Measurements from ENCODE around the gene QSER1. TPM values are rescaled to one million over a fixed set of nuclear protein-coding genes. Genes with fewer than 3 reads are reported as not detected.

QSER1 gene
- total RNA-seq = 13.2 and 14.5 TPM in 2 replicates

GRCh38 chr11:32892355-32893092 lies at the start of gene QSER1:
Gene QSER1 (plus strand): TSS chr11:32892811. CDS start chr11:32893126, 315 bp downstream.

DNA sequence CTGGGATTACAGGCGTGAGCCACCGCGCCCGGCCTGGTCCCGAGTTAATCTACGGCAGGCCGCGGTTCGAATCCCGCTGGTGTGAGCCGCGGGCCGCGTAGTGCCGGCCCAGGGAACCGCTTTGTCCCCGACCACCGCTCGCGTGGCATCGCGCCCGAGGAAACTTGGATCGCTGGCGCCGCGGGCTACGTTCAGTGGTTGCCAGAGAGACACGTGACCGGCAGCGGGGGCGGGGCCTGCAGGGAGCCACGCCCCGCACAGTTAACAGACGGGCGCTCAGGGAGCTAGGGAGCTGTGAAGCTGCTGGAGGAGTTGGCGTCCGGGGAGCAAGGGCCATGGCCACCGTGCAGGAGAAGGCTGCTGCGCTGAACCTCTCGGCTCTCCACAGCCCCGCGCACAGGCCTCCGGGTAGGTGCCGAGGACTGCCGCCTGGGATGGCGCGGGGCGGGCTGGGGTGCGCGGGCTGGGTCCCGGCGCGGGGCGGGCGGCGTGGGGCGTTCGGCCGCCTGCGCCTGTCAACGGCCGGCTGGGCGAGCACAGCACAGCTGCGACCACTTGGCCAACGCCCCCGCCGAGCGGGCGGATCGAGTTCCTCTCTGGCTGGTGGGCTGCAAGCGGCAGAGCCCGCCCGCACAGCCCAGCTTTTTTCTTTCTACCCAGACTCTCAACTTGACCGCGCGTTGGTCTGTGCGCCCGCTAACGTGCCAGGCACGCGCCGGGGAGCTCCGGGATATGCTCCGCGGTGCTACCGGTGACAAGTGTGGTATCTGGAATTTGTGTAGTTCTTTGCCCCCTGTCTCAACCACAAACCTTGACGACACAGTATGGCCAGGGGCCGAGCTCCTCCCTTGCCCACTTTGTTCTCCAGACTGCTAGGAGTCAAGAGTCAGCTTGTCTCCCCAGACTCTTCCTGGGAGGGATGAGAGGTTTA lies 123.3 kb downstream of the QSER1 start, which contains the start of gene DEPDC7:
Gene DEPDC7, plus strand, starts transcription at position 258 of the 931 bp plus-strand sequence. Its CDS starts 78 bp downstream, at position 336.

Other genes starting within 250 kb of the QSER1 start
- gene CCDC73, start 98.1 kb upstream of the QSER1 start, total RNA-seq = not detected in 2 replicates
- 6.3 and 7.3 TPM in 2 replicates for gene PRRG4, start 62.9 kb upstream of the QSER1 start, total RNA-seq
- 7.3 and 18.9 TPM in 2 replicates for gene DEPDC7, start 123.1 kb downstream of the QSER1 start, total RNA-seq
- gene TCP11L1, start 146.8 kb downstream of the QSER1 start, total RNA-seq = 15.9 and 37.7 TPM in 2 replicates